HUES6 (cell line): Measurements from ENCODE around the gene MMP12.

Experiments used
- H3K27ac ChIP-seq: 2 replicates; pipeline ENCODE4 v1.7.0; 2013; ENCODE audit warnings: low read depth, mild to moderate bottlenecking, low read length, inconsistent platforms
- H3K27me3 ChIP-seq: 2 replicates; pipeline ENCODE4 v1.6.1; 2013; ENCODE audit warnings: low read length; ENCODE audit not compliant: control insufficient read depth, insufficient read depth
- H3K36me3 ChIP-seq: 2 replicates; pipeline ENCODE4 v1.6.1; 2013; ENCODE audit warnings: low read length; ENCODE audit not compliant: control insufficient read depth, insufficient read depth
- H3K4me1 ChIP-seq: 2 replicates; pipeline ENCODE4 v1.6.1; 2013; ENCODE audit warnings: low read length; ENCODE audit not compliant: control insufficient read depth, insufficient read depth
- H3K4me3 ChIP-seq: 2 replicates; pipeline ENCODE4 v1.5.1; 2013; ENCODE audit warnings: low read depth, low read length
- H3K9ac ChIP-seq: one replicate; pipeline ENCODE4 v1.6.1; 2013; ENCODE audit warnings: mild to moderate bottlenecking, low read length
- H3K9me3 ChIP-seq: 2 replicates; pipeline ENCODE4 v1.6.1; 2013; ENCODE audit warnings: low read depth, low read length; ENCODE audit not compliant: control insufficient read depth, insufficient read depth

MMP12 gene

GRCh38 chr11:102831128-102831488 lies 43.7 kb downstream of the MMP12 start:
- Histone ChIP-seq H3K36me3 (no peaks in the 10 kb centered on the region), H3K4me3 (no peak overlapping the region), H3K27ac (no peak overlapping the region), H3K4me1 (peaks cover 14% of the 10 kb centered on the region), H3K9me3 (peaks cover 10% of the 10 kb centered on the region), H3K9ac (no peak overlapping the region), H3K27me3 (no peaks in the 10 kb centered on the region; the same call in 1 of the 2 replicates)

DNA sequence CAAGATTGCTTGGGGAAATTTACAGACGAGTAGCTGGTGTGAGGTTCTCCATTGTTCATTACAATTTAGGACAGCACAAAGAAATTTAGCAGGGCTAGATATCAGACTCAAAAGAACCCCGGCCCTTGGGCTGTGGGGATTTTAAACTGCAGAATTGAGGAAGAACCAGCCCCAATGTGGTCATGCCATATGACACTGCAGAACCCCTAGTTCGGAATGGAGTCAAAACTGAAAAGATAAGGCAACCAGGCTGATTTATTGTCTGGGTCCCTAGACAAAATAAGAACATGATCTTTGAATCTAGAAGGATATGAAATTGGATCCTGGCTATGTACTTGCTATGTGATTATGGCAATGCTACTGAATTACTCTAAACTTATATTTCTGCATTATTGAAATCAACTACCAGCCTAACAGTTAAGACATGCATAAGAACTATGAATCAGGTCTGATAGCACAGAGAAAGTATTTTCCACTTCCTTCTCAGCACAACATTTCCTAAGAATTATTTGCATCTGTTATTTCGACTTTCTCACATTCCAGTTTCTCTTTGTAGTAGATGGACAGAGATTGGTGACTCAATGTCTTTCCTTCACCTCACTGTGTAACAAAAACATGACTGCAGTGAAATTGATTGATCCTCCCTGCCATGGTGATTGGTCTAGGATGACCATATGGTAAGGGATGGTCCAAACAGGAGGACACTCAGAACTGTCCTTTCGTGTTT lies 44.6 kb downstream of the MMP12 start:
- Histone ChIP-seq H3K9ac (no peak overlapping the region), H3K4me1 (peaks cover 6% of the 10 kb centered on the region; the same call in 1 of the 2 replicates), H3K4me3 (no peak overlapping the region), H3K9me3 (peaks cover 18% of the 10 kb centered on the region), H3K27ac (no peak overlapping the region), H3K27me3 (no peaks in the 10 kb centered on the region; the same call in 1 of the 2 replicates), H3K36me3 (no peaks in the 10 kb centered on the region)

DNA sequence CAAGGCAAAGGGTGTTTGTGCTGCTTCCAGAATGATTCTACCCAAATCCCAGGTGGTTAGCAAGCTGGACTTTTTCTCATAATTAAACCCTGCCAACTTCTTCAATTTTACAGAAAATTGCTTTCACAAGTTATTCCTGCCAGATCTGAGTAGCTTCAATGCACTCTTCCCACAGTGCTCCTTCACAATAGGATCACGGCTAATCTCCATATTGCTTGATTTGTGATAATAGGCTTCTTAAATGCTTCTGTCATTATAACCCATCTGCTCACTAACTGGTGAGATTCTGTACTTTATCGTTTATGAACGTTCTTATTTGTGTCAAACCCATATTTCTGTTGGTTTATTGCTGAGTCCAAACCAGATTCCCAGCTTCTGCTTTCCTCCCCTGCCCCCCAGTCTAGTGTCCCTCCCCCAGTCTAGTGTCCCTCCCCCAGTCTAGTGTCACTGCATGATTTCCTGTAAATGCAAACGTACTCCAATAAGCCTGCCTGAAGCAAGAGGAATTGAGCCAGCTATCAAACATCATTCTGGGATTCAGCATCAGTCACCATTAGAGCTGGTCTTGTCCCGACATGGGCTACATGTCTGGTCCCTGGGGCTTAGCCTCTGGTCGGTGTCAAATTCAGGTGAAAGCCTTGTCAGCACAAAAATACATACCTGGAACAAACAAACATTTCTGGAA lies 45.3 kb downstream of the MMP12 start:
- peaks cover 6% of the 10 kb centered on the region; the same call in 1 of the 2 replicates for H3K4me1 ChIP-seq

GRCh38 chr11:102824556-102824955 lies 50.2 kb downstream of the MMP12 start:
- Histone ChIP-seq H3K9ac (no peak overlapping the region), H3K9me3 (peaks cover 33% of the 10 kb centered on the region), H3K36me3 (no peaks in the 10 kb centered on the region)

More for the DNA sequence above, 45.3 kb downstream of the MMP12 start:
- Histone ChIP-seq H3K4me3 (no peak overlapping the region), H3K36me3 (no peaks in the 10 kb centered on the region), H3K27me3 (no peaks in the 10 kb centered on the region; the same call in 1 of the 2 replicates), H3K9ac (no peak overlapping the region), H3K9me3 (peaks cover 22% of the 10 kb centered on the region), H3K27ac (no peak overlapping the region)

GRCh38 chr11:102819491-102819890 lies 55.3 kb downstream of the MMP12 start:
- Histone ChIP-seq H3K4me1 (no peaks in the 10 kb centered on the region), H3K27ac (no peak overlapping the region), H3K9me3 (peaks cover 11% of the 10 kb centered on the region; the same call in 1 of the 2 replicates), H3K27me3 (no peaks in the 10 kb centered on the region), H3K36me3 (no peaks in the 10 kb centered on the region), H3K4me3 (no peak overlapping the region), H3K9ac (no peak overlapping the region)

More at GRCh38 chr11:102824556-102824955, 50.2 kb downstream of the MMP12 start:
- H3K4me1 ChIP-seq, result peaks cover 4% of the 10 kb centered on the region; the same call in 1 of the 2 replicates
- H3K27me3 ChIP-seq, result no peaks in the 10 kb centered on the region
- no peak overlapping the region for H3K4me3 ChIP-seq
- H3K27ac ChIP-seq, result no peak overlapping the region

GRCh38 chr11:102813484-102813883 lies 61.3 kb downstream of the MMP12 start:
- H3K4me3 ChIP-seq, result no peak overlapping the region
- H3K27ac ChIP-seq, result no peak overlapping the region
- H3K4me1 ChIP-seq, result 0 out of 2 replicates have a peak, but pooled peaks cover under 1% of the 10 kb centered on the region
- H3K27me3 ChIP-seq, result no peaks in the 10 kb centered on the region
- no peaks in the 10 kb centered on the region for H3K9me3 ChIP-seq
- H3K36me3 ChIP-seq, result no peaks in the 10 kb centered on the region
- H3K9ac ChIP-seq, result no peak overlapping the region
